ENCODE measurements around the gene FLNB.

DNA sequence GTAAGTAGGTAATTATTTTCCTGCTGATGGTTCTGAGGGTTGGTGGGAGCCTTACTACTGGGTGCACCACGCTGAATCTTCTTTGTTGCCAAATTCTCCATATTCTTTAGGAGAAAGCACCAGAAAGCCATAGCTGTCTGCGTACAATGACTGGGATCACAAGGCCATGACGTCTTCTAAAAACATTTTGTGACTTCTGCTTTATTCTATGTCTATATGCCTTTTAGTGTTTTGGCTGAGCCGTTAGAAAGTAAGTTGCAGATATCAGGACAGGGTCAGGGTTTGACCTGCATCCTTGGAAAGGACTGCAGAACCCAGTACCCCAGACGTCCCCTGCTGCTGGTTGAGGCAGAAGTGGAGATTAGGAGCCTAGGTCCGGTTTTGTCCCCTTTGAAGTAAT is 107.0 kb downstream of the FLNB start:
- TF ChIP-seq POLR2A (IDR thresholded peaks at IDR 0.05) (no peak), EP300 (IDR thresholded peaks at IDR 0.05; ENCODE audit: low read depth) (no peak), CTCF (IDR thresholded peaks at IDR 0.05) (no peak), POLR2AphosphoS5 (IDR thresholded peaks at IDR 0.05) (no peak)
